Activated gamma-delta T cell treated with Interleukin-2 at 50 U/mL for 16 hours (primary cell): ENCODE results near the gene SESTD1.
"Not testable (repeated sequence)": the region's sequence is repeated elsewhere in the genome, so short reads cannot be mapped to it uniquely, and the experiment has no call there.

Experiments
- DNase-seq: peaks from one replicate; pipeline ENCODE4 v3.0.0-alpha.2; 2020

Gene SESTD1

GRCh38 chr2:179098080-179098689, 166.4 kb downstream of the SESTD1 start:
- DNase-seq, result no peak

GRCh38 chr2:179097131-179097530, 167.5 kb downstream of the SESTD1 start:
- no peak for DNase-seq

GRCh38 chr2:179096090-179096489, 168.5 kb downstream of the SESTD1 start:
- DNase-seq, result peak; percentile 11

- not testable (repeated sequence) for DNase-seq
Measured at GRCh38 chr2:179092912-179093311, 171.7 kb downstream of the SESTD1 start.

- no peak for DNase-seq
Measured at GRCh38 chr2:179082697-179083096, 181.9 kb downstream of the SESTD1 start.

GRCh38 chr2:179081954-179082353, 182.7 kb downstream of the SESTD1 start:
- DNase-seq, result no peak

- no peak for DNase-seq
Measured at GRCh38 chr2:179072527-179072926, 192.1 kb downstream of the SESTD1 start.

- DNase-seq, result no peak
Measured at GRCh38 chr2:179071810-179072355, 192.7 kb downstream of the SESTD1 start.

- no peak for DNase-seq
Measured at GRCh38 chr2:179070895-179071294, 193.7 kb downstream of the SESTD1 start.

GRCh38 chr2:179069685-179070084, 194.9 kb downstream of the SESTD1 start:
- no peak for DNase-seq

GRCh38 chr2:179068991-179069643, 195.5 kb downstream of the SESTD1 start:
- DNase-seq, result no peak

GRCh38 chr2:179059026-179059700, 205.5 kb downstream of the SESTD1 start:
- DNase-seq, result no peak

- no peak for DNase-seq
Measured at GRCh38 chr2:179057737-179058136, 206.9 kb downstream of the SESTD1 start.

GRCh38 chr2:179053568-179053967, 211.1 kb downstream of the SESTD1 start:
- not testable (repeated sequence) for DNase-seq
